Progenitor cell of endocrine pancreas (in vitro differentiated cells): ENCODE measurements around the gene SLC35E2B. TPM values are rescaled to one million over a fixed set of nuclear protein-coding genes. Genes with fewer than 3 reads are reported as not detected.

ENCODE experiments used
- DNase-seq: peaks from one replicate; pipeline ENCODE4 v3.0.0; 2021; ENCODE audit warnings: low spot score; ENCODE audit not compliant: unreplicated experiment
- H3K27ac Mint-ChIP-seq: 2 replicates; pipeline ENCODE4 v1.8.0; 2021; ENCODE audit warnings: mild to moderate bottlenecking, moderate library complexity, mixed read lengths
- H3K27me3 Mint-ChIP-seq: 2 replicates; pipeline ENCODE4 v1.8.0; 2021; ENCODE audit warnings: mixed read lengths
- H3K36me3 Mint-ChIP-seq: 2 replicates; pipeline ENCODE4 v1.8.0; 2022; ENCODE audit warnings: mixed read lengths; ENCODE audit not compliant: insufficient read depth
- H3K4me1 Mint-ChIP-seq: 2 replicates; pipeline ENCODE4 v1.8.0; 2021; ENCODE audit warnings: low read depth, mixed read lengths
- H3K4me3 Mint-ChIP-seq: 2 replicates; pipeline ENCODE4 v1.8.0; 2021; ENCODE audit warnings: low read depth, mild to moderate bottlenecking, moderate library complexity, mixed read lengths
- H3K9me3 Mint-ChIP-seq: 2 replicates; pipeline ENCODE4 v1.8.0; 2021; ENCODE audit warnings: low read depth, mixed read lengths
- CTCF ChIP-seq: fragments of 200-600 bp; sonication (generic); IDR thresholded peaks from one replicate; pipeline ENCODE4 v1.5.0; 2021; ENCODE audit warnings: antibody characterized with exemption, mild to moderate bottlenecking; ENCODE audit not compliant: unreplicated experiment
- total RNA-seq: library from RNA; stranded (reverse); gene quantifications from 2 replicates; pipeline ENCODE4 v1.2.1, GENCODE V29; 2021

SLC35E2B gene
- total RNA-seq, 1 donor from 2014 or later: 123 TPM

- Mint-ChIP-seq H3K36me3 (peaks cover 3% of the 10 kb centered on the region), H3K27ac (peak overlapping the region; percentile 95), H3K27me3 (no peaks in the 10 kb centered on the region), H3K4me1 (peaks cover 22% of the 10 kb centered on the region), H3K4me3 (peak overlapping the region; percentile 96), H3K9me3 (no peaks in the 10 kb centered on the region)
- TF ChIP-seq CTCF: no peak
- no peak for DNase-seq
These were observed 78.2 kb downstream of the SLC35E2B start for GRCh38 chr1:1614204-1614953.

GRCh38 chr1:1613509-1614082 lies 79.0 kb downstream of the SLC35E2B start:
- Mint-ChIP-seq H3K27me3 (no peaks in the 10 kb centered on the region), H3K9me3 (no peaks in the 10 kb centered on the region), H3K4me1 (peaks cover 22% of the 10 kb centered on the region), H3K4me3 (peak overlapping the region; percentile 96), H3K36me3 (peaks cover 3% of the 10 kb centered on the region), H3K27ac (peak overlapping the region; percentile 31)
- no peak for TF ChIP-seq CTCF
- no peak for DNase-seq

- H3K36me3 Mint-ChIP-seq: peaks cover 1% of the 10 kb centered on the region
- H3K9me3 Mint-ChIP-seq: no peaks in the 10 kb centered on the region
- peaks cover 20% of the 10 kb centered on the region for H3K4me1 Mint-ChIP-seq
- H3K27ac Mint-ChIP-seq: peak overlapping the region; percentile 13
- DNase-seq: no peak
- H3K4me3 Mint-ChIP-seq: no peak overlapping the region
- no peak for TF ChIP-seq CTCF
- H3K27me3 Mint-ChIP-seq: no peaks in the 10 kb centered on the region
These were observed 80.5 kb downstream of the SLC35E2B start for GRCh38 chr1:1612104-1612400.

- H3K36me3 Mint-ChIP-seq: peaks cover 1% of the 10 kb centered on the region
- no peak for DNase-seq
- H3K27ac Mint-ChIP-seq: no peak overlapping the region
- H3K9me3 Mint-ChIP-seq: no peaks in the 10 kb centered on the region
- TF ChIP-seq CTCF: no peak
- peaks cover 19% of the 10 kb centered on the region for H3K4me1 Mint-ChIP-seq
- no peaks in the 10 kb centered on the region for H3K27me3 Mint-ChIP-seq
- no peak overlapping the region for H3K4me3 Mint-ChIP-seq
These were observed 81.8 kb downstream of the SLC35E2B start for GRCh38 chr1:1610796-1611195.

DNA sequence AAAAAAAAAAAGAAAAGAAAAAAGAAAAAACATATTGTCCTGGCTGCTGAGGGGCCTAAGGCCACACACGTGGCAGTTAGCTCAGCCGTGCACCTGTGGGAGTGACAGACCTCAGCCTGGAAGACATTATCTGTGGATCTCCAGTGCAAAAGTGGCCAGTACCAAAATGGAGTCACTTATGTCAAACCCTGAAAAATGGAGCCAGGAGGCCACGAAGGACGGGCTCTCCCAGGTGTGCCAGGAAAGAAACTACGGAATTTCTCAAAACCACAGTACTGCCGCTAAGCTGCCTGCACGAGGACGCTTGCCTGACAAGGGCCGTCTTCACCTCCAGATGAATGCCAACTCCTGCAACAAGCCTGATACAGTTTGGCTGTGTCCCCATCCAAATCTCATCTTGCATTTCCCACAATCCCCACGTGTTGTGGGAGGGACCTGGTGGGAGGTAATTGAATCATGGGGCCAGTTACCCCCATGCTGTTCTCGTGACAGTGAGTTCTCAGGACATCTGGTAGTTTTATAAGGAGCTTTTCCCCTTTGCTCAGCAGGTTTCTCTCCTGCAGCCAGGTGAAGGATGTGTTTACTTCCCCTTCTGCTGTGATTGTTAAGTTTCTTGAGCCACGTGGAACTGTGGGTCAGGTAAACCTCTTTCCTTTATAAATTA lies 82.6 kb downstream of the SLC35E2B start:
- H3K9me3 Mint-ChIP-seq: no peaks in the 10 kb centered on the region
- H3K4me1 Mint-ChIP-seq: peaks cover 17% of the 10 kb centered on the region
- H3K36me3 Mint-ChIP-seq: peaks cover 1% of the 10 kb centered on the region
- no peak for TF ChIP-seq CTCF
- DNase-seq: no peak
- H3K27ac Mint-ChIP-seq: no peak overlapping the region
- H3K4me3 Mint-ChIP-seq: no peak overlapping the region
- peaks cover under 1% of the 10 kb centered on the region for H3K27me3 Mint-ChIP-seq

Other genes with a start within 250 kb of the SLC35E2B start
- 1.6 and 1.9 TPM in 2 replicates for gene ATAD3C, start 243.1 kb downstream of the SLC35E2B start, total RNA-seq
- 36.7 and 42.0 TPM in 2 replicates for gene ATAD3B, start 221.0 kb downstream of the SLC35E2B start, total RNA-seq
- 37.4 and 38.8 TPM in 2 replicates for gene ATAD3A, start 180.6 kb downstream of the SLC35E2B start, total RNA-seq
- gene TMEM240, start 152.2 kb downstream of the SLC35E2B start, total RNA-seq: 5.1 and 6.6 TPM in 2 replicates
- 114 and 118 TPM in 2 replicates for gene SSU72, start 117.9 kb downstream of the SLC35E2B start, total RNA-seq
- gene FNDC10, start 92.7 kb downstream of the SLC35E2B start, total RNA-seq: 2.7 and 4.2 TPM in 2 replicates
- gene MIB2, start 77.3 kb downstream of the SLC35E2B start, total RNA-seq: 132 and 144 TPM in 2 replicates
- 4.4 and 5.3 TPM in 2 replicates for gene MMP23B, start 60.6 kb downstream of the SLC35E2B start, total RNA-seq
- gene CDK11B, start 33.8 kb downstream of the SLC35E2B start, total RNA-seq: 26.3 and 28.7 TPM in 2 replicates
- gene CDK11A, start 31.6 kb upstream of the SLC35E2B start, total RNA-seq: 56.1 and 59.4 TPM in 2 replicates
- gene NADK, start 85.7 kb upstream of the SLC35E2B start, total RNA-seq: 86.6 and 87.8 TPM in 2 replicates
- gene GNB1, start 198.3 kb upstream of the SLC35E2B start, total RNA-seq: 327 TPM in 2 replicates
- 1.1 and 1.5 TPM in 2 replicates for gene CALML6, start 222.5 kb upstream of the SLC35E2B start, total RNA-seq
- 1.8 and 1.9 TPM in 2 replicates for gene TMEM52, start 226.5 kb upstream of the SLC35E2B start, total RNA-seq